C4-2B (cell line): ENCODE results near the gene NYNRIN.

Experiments
- H3K27ac ChIP-seq: fragments of 450-650 bp; 2 replicates; pipeline ENCODE4 v1.5.1; 2017
- ZFX ChIP-seq: fragments of 450-650 bp; IDR thresholded peaks from 2 replicates; pipeline ENCODE4 v1.6.1; 2017
- TF ChIP-seq, protein P1 (sequence below): fragments of 450-650 bp; conservative IDR thresholded peaks from 2 replicates; pipeline ENCODE4 v1.5.1; 2017; ENCODE audit warnings: mild to moderate bottlenecking

The NYNRIN gene

GRCh38 chr14:24414077-24414476, 15.3 kb downstream of the NYNRIN start:
- no peak overlapping the region for H3K27ac ChIP-seq

DNA sequence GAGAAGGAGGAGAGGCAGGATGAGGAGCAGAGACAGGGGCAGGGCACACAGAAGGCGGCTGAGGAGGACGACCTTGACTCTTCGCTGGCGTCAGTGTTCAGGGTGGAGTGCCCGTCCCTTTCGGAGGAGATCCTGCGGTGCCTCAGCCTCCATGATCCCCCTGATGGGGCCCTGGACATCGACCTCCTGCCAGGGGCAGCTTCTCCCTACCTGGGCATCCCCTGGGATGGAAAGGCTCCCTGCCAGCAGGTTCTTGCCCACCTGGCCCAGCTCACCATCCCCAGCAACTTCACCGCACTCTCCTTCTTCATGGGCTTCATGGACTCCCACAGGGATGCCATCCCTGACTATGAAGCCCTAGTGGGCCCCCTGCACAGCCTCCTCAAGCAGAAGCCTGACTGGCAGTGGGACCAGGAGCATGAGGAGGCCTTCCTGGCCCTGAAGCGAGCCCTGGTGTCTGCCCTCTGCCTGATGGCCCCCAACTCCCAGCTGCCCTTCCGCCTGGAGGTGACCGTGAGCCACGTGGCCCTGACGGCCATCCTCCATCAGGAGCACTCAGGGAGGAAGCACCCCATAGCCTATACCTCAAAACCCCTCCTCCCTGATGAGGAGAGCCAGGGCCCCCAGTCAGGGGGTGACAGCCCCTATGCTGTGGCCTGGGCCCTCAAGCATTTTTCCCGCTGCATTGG, 16.1 kb downstream of the NYNRIN start:
- TF ChIP-seq, protein P1, sequence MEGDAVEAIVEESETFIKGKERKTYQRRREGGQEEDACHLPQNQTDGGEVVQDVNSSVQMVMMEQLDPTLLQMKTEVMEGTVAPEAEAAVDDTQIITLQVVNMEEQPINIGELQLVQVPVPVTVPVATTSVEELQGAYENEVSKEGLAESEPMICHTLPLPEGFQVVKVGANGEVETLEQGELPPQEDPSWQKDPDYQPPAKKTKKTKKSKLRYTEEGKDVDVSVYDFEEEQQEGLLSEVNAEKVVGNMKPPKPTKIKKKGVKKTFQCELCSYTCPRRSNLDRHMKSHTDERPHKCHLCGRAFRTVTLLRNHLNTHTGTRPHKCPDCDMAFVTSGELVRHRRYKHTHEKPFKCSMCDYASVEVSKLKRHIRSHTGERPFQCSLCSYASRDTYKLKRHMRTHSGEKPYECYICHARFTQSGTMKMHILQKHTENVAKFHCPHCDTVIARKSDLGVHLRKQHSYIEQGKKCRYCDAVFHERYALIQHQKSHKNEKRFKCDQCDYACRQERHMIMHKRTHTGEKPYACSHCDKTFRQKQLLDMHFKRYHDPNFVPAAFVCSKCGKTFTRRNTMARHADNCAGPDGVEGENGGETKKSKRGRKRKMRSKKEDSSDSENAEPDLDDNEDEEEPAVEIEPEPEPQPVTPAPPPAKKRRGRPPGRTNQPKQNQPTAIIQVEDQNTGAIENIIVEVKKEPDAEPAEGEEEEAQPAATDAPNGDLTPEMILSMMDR: no peak
- no peak for TF ChIP-seq ZFX

More at GRCh38 chr14:24414077-24414476, 15.3 kb downstream of the NYNRIN start:
- TF ChIP-seq, protein P1: no peak
- TF ChIP-seq ZFX: no peak

DNA sequence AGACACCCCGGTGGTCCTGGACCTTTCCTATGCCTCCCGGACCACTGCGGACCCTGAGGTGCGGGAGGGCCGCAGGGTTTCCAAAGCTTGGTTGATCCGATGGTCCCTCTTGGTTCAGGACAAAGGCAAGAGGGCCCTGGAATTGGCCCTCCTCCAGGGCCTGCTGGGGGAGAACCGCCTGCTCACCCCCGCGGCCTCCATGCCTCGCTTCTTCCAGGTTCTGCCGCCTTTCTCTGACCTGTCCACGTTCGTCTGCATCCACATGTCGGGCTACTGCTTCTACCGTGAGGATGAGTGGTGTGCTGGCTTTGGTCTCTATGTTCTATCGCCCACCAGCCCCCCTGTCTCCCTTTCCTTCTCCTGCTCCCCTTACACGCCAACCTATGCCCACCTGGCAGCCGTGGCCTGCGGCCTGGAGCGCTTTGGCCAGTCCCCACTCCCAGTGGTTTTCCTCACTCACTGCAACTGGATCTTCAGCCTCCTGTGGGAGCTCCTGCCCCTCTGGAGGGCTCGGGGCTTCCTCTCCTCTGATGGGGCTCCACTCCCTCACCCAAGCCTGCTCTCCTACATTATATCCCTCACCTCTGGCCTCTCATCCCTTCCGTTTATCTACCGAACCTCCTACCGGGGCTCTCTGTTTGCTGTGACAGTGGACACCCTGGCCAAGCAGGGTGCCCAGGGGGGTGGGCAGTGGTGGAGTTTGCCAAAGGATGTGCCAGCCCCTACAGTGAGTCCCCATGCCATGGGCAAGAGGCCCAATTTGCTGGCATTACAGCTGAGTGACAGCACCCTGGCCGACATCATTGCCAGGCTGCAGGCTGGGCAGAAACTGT, 16.8 kb downstream of the NYNRIN start:
- no peak overlapping the region for H3K27ac ChIP-seq
- TF ChIP-seq, protein P1: no peak
- no peak for TF ChIP-seq ZFX

More for the DNA sequence above, 16.1 kb downstream of the NYNRIN start:
- no peak overlapping the region for H3K27ac ChIP-seq

GRCh38 chr14:24416254-24416931, 17.6 kb downstream of the NYNRIN start:
- H3K27ac ChIP-seq: no peak overlapping the region
- TF ChIP-seq, protein P1: no peak
- no peak for TF ChIP-seq ZFX

DNA sequence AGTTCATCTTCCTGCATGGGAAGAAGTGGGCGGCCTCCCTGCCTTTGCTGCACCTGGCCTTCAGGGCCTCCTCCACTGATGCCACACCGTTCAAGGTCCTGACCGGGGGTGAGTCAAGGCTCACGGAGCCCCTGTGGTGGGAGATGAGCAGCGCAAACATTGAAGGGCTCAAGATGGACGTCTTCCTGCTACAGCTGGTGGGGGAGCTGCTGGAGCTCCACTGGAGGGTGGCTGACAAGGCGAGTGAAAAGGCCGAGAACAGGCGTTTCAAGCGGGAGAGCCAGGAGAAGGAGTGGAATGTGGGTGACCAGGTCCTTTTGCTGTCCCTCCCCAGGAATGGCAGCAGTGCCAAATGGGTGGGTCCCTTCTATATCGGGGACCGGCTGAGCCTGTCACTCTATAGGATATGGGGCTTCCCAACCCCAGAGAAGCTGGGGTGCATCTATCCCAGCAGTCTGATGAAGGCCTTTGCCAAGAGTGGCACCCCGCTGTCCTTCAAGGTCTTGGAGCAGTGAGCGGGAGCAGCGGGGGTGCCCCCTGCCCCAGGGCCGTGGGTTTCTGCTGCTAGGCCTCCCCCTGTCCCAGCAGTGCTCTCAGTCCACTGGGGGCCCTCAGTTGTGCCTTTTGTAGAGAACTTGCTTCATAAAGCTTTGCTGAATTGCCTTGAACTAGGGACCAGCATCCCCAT, 18.3 kb downstream of the NYNRIN start:
- no peak overlapping the region for H3K27ac ChIP-seq
- TF ChIP-seq, protein P1: no peak
- TF ChIP-seq ZFX: no peak

DNA sequence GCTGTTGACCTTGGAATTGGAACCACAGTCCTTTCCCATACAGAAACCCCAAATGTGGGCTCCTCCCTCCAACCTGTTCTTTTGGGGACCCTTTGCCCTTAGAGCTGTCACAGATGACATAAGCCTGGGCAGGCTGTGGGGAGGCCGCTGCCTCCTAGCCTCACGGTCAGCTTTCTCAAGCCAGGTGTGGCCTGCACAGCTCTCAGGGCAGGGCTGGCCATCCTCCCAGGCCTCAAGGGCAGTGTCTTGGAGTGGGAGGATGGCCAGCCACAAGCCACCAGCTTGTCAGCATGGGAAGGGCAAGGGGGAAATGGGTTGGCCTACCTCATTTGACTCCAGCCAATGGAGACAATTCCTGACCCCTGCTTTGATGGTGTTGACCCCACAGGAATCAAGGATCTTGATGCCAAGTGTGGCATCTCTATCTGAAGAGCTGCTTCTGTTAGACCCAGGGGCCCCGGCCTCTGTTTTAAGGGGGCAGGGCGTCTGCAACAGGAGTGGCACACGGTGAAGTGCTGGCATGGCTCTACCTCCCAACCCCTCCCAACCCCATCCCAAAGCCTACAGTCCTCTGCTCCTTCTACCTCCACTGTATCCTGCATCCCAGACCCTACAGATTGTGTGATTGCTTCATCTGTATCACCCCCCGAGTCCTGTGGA, 19.2 kb downstream of the NYNRIN start:
- TF ChIP-seq ZFX: no peak
- TF ChIP-seq, protein P1: no peak
- H3K27ac ChIP-seq: no peak overlapping the region
